SW480 (cell line): Measurements from ENCODE around the gene KRT77.
"Not testable (repeated sequence)": the region's sequence is repeated elsewhere in the genome, so short reads cannot be mapped to it uniquely, and the experiment has no call there.

ENCODE experiments used
- DNase-seq: peaks from one replicate; pipeline ENCODE4 v3.0.0-alpha.2; 2016; ENCODE audit warnings: low spot score

KRT77 gene

GRCh38 chr12:52722680-52723079 is 19.4 kb upstream of the KRT77 start:
- DNase-seq: no peak

- DNase-seq: no peak
Measured at GRCh38 chr12:52721838-52722470, 18.6 kb upstream of the KRT77 start.

GRCh38 chr12:52720365-52720886 is 17.1 kb upstream of the KRT77 start:
- DNase-seq: no peak

- no peak for DNase-seq
Measured at GRCh38 chr12:52716061-52716460, 12.7 kb upstream of the KRT77 start.

GRCh38 chr12:52715416-52715815 is 12.1 kb upstream of the KRT77 start:
- no peak for DNase-seq

- no peak for DNase-seq
Measured at GRCh38 chr12:52714887-52715281, 11.6 kb upstream of the KRT77 start.

- DNase-seq: no peak
Measured at GRCh38 chr12:52713960-52714886, 10.9 kb upstream of the KRT77 start.

GRCh38 chr12:52712122-52712521 is 8.8 kb upstream of the KRT77 start:
- DNase-seq: not testable (repeated sequence)

GRCh38 chr12:52710730-52711129 is 7.4 kb upstream of the KRT77 start:
- no peak for DNase-seq

- DNase-seq: peak; percentile 71
Measured at GRCh38 chr12:52708010-52708409, 4.7 kb upstream of the KRT77 start.

- DNase-seq: no peak
Measured at GRCh38 chr12:52704464-52704863, 1.1 kb upstream of the KRT77 start.

GRCh38 chr12:52703878-52704277 is 554 bp upstream of the KRT77 start:
- no peak for DNase-seq

GRCh38 chr12:52702338-52702737 is 986 bp downstream of the KRT77 start:
- no peak for DNase-seq

- no peak for DNase-seq
Measured at GRCh38 chr12:52701281-52701680, 2.0 kb downstream of the KRT77 start.

GRCh38 chr12:52699960-52700359 is 3.4 kb downstream of the KRT77 start:
- DNase-seq: no peak

- DNase-seq: no peak
Measured at GRCh38 chr12:52699373-52699772, 4.0 kb downstream of the KRT77 start.

- DNase-seq: no peak
Measured at GRCh38 chr12:52698651-52699340, 4.5 kb downstream of the KRT77 start.

GRCh38 chr12:52697058-52697582 is 6.2 kb downstream of the KRT77 start:
- no peak for DNase-seq

GRCh38 chr12:52696588-52696987 is 6.7 kb downstream of the KRT77 start:
- no peak for DNase-seq

GRCh38 chr12:52695039-52695438 is 8.3 kb downstream of the KRT77 start:
- no peak for DNase-seq

- no peak for DNase-seq
Measured at GRCh38 chr12:52694151-52694550, 9.2 kb downstream of the KRT77 start.

GRCh38 chr12:52693261-52693660 is 10.1 kb downstream of the KRT77 start:
- no peak for DNase-seq
